ENCODE measurements around the gene FRYL. TPM values are rescaled to one million over a fixed set of nuclear protein-coding genes. Genes with fewer than 3 reads are reported as not detected.

Gene FRYL
- polyA plus RNA-seq, 3 donors: 10.8 to 15.8 (median 14.4) TPM

GRCh38 chr4:48450740-48451139, 329.3 kb downstream of the FRYL start:
- Histone ChIP-seq H3K9ac (ENCODE audit: insufficient read depth, low read length, poor library complexity, severe bottlenecking) (no peak overlapping the region), H3K4me2 (replicated peaks; ENCODE audit: extremely low read depth, low read length, poor library complexity, severe bottlenecking) (no peak overlapping the region), H3K4me3 (replicated peaks in 1 of 3; ENCODE audit: low read depth in 2 of 3, low read length in 3 of 3) (no peak overlapping the region), H3K27ac (ENCODE audit: low read depth in 1 of 2, low read length in 2 of 2) (no peak overlapping the region), H3K9me3 (replicated peaks in 1 of 2; ENCODE audit: control insufficient read depth in 1 of 2, insufficient read depth in 1 of 2, low read length in 2 of 2) (no peaks in the 10 kb centered on the region), H3K27me3 (ENCODE audit: control insufficient read depth in 2 of 2, insufficient read depth in 2 of 2, low read length in 2 of 2) (no peaks in the 10 kb centered on the region), H3K36me3 (replicated peaks in 1 of 2; ENCODE audit: control insufficient read depth in 1 of 2, insufficient read depth in 2 of 2, low read length in 2 of 2) (no peaks in the 10 kb centered on the region), H2AFZ (ENCODE audit: insufficient read depth, low read depth, low read length, poor library complexity, severe bottlenecking) (no peak overlapping the region), H3K79me2 (ENCODE audit: insufficient read depth, low read length) (no peaks in the 10 kb centered on the region), H3K4me1 (ENCODE audit: control insufficient read depth in 1 of 2, insufficient read depth in 2 of 2, low read length in 2 of 2) (no peaks in the 10 kb centered on the region), H4K20me1 (ENCODE audit: insufficient read depth, low read length) (no peaks in the 10 kb centered on the region)
- Mint-ChIP-seq H3K9me3 (peaks cover 0 to 6% (median 0%) of the 10 kb centered on the region in 7 donors), H3K36me3 (no peaks in the 10 kb centered on the region), H3K4me3 (no peak overlapping the region), H3K27ac (no peak overlapping the region), H3K4me1 (no peaks in the 10 kb centered on the region), H3K27me3 (ENCODE audit: low read depth in 3 of 3) (peaks cover 0 to 4% (median 2%) of the 10 kb centered on the region in 3 donors)
- intact Hi-C loops (cut with micrococcal nuclease): no loop called here
- no peak for DNase-seq
- TF ChIP-seq CTCF (IDR thresholded peaks at IDR 0.05): no peak
- 100% methylated on average over 1 of the region's 3 CpGs for WGBS (ENCODE audit: insufficient coverage)

- no peak overlapping the region for H2AFZ ChIP-seq (ENCODE audit: insufficient read depth, low read depth, low read length, poor library complexity, severe bottlenecking)
Measured at GRCh38 chr4:48449151-48449550, 330.9 kb downstream of the FRYL start.

More at GRCh38 chr4:48449151-48449550, 330.9 kb downstream of the FRYL start:
- no peak overlapping the region for H3K9ac ChIP-seq (ENCODE audit: insufficient read depth, low read length, poor library complexity, severe bottlenecking)
- DNase-seq: no peak
- H3K9me3 ChIP-seq (replicated peaks in 1 of 2; ENCODE audit: control insufficient read depth in 1 of 2, insufficient read depth in 1 of 2, low read length in 2 of 2): no peaks in the 10 kb centered on the region
- H3K27me3 ChIP-seq (ENCODE audit: control insufficient read depth in 2 of 2, insufficient read depth in 2 of 2, low read length in 2 of 2): no peaks in the 10 kb centered on the region
- no peak overlapping the region for H3K27ac ChIP-seq (ENCODE audit: low read depth in 1 of 2, low read length in 2 of 2)
- intact Hi-C loops (cut with micrococcal nuclease): no loop called here
- H3K4me1 Mint-ChIP-seq: no peaks in the 10 kb centered on the region
- no peak overlapping the region for H3K4me2 ChIP-seq (replicated peaks; ENCODE audit: extremely low read depth, low read length, poor library complexity, severe bottlenecking)
- H3K4me3 ChIP-seq (replicated peaks in 1 of 3; ENCODE audit: low read depth in 2 of 3, low read length in 3 of 3): no peak overlapping the region
- H3K36me3 ChIP-seq (replicated peaks in 1 of 2; ENCODE audit: control insufficient read depth in 1 of 2, insufficient read depth in 2 of 2, low read length in 2 of 2): no peaks in the 10 kb centered on the region
- peaks cover 0 to 5% (median 0%) of the 10 kb centered on the region in 7 donors for H3K9me3 Mint-ChIP-seq
- no peak overlapping the region for H3K4me3 Mint-ChIP-seq
- 100% methylated on average over 4 of the region's 10 CpGs for WGBS (ENCODE audit: insufficient coverage)
- no peak for TF ChIP-seq CTCF (IDR thresholded peaks at IDR 0.05)
- H4K20me1 ChIP-seq (ENCODE audit: insufficient read depth, low read length): no peaks in the 10 kb centered on the region
- no peaks in the 10 kb centered on the region for H3K36me3 Mint-ChIP-seq
- peaks cover 0 to 2% (median 2%) of the 10 kb centered on the region in 3 donors for H3K27me3 Mint-ChIP-seq (ENCODE audit: low read depth in 3 of 3)
- H3K4me1 ChIP-seq (ENCODE audit: control insufficient read depth in 1 of 2, insufficient read depth in 2 of 2, low read length in 2 of 2): no peaks in the 10 kb centered on the region
- no peaks in the 10 kb centered on the region for H3K79me2 ChIP-seq (ENCODE audit: insufficient read depth, low read length)
- H3K27ac Mint-ChIP-seq: no peak overlapping the region

Small RNA genes within 50 kb of the gene (small RNA-seq; reads per million reads assigned to genes)
- gene RNU5E-3P (ENCODE audit: insufficient read length, low read depth): not detected

Other genes with a start within 250 kb of the FRYL start
- gene OCIAD1, start 50.8 kb upstream of the FRYL start, polyA plus RNA-seq: 100 to 1,000 TPM; 112 to 145 (median 139) TPM
- 1 to 10 TPM; 2.1 to 3.1 (median 2.9) TPM for gene OCIAD2, start 126.5 kb upstream of the FRYL start, polyA plus RNA-seq
- gene CWH43, start 206.0 kb upstream of the FRYL start, polyA plus RNA-seq: not detected

Measured in CD14-positive monocyte (primary cell).